Stimulated activated CD4-positive, alpha-beta T cell treated with anti-CD3 and anti-CD28 coated beads, Interleukin-4, amount 100 ng/mL, for 1 hour (primary cell): ENCODE data around the gene TARDBP.
"Not testable (repeated sequence)": the region's sequence is repeated elsewhere in the genome, so short reads cannot be mapped to it uniquely, and the experiment has no call there.

Experiments used
- DNase-seq: peaks from one replicate; pipeline ENCODE4 v3.0.0-alpha.2; 2020

The TARDBP gene

GRCh38 chr1:11061652-11062365 is 49.4 kb downstream of the TARDBP start:
- DNase-seq: no peak

DNA sequence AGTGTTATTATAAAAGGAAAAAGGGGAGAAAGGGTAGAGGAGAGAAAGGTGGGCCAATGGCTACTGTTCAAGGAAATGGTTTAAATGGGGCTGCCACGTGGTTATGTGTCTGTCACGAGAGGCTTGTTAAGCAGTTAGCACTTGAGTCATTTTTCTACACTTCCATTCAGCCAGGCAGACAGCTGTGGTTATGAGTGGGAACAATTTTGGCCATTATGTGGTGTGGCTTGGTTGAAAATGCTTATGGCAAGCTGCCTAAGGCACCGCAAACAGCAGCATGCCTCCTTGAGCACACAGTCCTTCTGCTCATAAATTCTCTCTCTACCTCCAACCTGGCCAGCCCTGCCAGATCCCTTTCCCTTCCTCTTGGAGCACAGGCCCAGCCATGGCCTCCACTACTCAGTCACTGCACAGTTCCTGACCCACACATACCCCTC is 50.5 kb downstream of the TARDBP start:
- no peak for DNase-seq

GRCh38 chr1:11063937-11064537 is 51.6 kb downstream of the TARDBP start:
- DNase-seq: not testable (repeated sequence)

DNA sequence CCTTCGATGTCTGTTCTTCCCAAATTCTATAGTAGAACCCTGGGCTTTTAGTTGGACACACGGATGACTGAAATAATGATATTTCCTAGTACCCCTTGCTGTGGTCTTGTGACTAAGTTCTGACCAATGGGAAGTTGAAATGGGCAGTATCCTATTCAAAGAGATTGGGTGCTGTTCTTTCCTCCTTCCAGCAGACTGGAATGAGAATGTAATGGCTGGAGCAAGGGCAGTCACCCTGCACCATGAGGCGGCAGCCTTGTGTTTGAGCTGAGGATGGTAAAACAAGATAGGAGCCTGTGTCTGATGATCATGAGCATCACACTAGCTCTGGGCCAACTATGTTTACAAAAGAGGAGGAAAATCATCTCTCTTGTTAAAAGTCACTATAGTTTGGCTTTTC is 52.5 kb downstream of the TARDBP start:
- DNase-seq: no peak

DNA sequence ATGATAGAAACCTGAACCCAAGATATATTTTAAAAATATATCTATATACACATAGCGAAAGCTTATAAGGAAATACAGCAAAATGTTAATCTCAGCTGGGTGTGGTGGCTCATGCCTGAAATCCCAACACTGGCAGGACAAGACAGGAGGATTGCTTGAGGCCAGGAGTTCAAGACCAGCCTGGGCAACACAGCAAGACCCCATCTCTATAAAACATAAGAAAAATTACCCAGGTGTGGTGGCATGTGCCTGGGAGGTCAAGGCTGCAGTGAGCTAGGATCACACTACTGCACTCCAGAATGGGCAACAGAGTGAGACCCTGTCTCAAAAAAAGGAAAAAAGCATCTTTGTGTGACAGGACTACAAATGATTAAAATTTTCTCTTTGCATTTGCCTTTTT is 53.3 kb downstream of the TARDBP start:
- DNase-seq: no peak

- DNase-seq: no peak
Measured at GRCh38 chr1:11067716-11068599, 55.5 kb downstream of the TARDBP start.

DNA sequence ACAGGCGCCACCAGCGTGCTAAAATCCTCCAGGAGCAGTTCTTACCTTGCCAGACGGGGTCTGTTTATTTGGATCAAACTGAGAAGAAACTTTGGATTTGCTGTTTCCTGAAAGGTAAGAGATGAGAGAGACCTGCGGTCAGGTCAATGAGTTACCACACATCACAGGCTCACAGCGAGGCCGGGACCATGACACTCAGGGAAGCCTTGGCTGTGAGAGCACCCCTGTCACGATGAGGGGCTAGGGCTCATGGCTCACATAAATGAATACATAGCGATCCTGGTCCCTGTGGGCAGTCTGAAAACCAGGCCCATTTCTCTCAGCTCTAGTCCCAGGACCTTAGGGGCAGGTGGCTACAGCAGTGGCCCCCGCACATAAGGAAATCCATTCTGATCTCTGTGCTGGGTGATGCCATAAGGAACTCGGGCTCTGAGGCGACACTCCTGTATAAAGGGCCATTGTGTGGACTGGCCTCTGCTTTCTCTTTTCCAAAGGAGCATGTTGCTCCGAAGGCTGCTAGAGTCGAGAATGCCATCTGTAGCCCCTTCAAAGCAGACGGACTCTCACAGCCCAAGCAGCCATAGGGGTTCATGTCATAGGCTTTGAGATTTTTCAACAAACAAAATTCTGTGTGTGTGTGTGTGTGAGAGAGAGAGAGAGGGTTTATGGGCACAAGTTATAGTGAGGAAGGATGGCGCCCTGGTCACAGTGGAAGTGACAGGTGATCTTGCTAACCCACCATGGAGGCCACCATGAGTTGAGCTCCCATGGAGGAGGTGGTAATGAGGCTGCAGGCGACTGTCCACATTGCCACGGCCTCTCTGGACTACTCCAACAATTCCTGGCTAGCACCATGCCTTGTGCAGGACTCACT is 56.4 kb downstream of the TARDBP start:
- DNase-seq: no peak

DNA sequence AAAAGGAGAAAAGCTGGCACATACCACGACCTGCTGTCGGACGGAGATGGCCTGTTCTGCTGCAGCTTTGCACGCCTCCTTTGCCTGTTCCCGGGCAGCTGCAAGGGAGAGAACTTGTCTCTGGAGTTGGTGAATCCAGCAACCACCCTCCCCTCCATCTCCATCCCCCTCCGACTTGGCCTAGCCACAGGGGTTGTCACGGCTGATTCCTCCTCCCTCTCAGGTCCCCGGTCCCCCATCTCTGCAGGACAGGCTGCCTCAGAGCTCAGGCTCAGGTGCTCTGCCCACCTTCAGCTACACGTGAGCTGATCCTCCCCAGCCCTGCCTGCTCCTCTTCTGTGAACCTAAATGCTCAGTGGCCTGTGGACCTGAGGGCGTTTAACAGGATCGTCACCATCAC is 58.4 kb downstream of the TARDBP start:
- no peak for DNase-seq

- DNase-seq: no peak
Measured at GRCh38 chr1:11071463-11072215, 59.2 kb downstream of the TARDBP start.

DNA sequence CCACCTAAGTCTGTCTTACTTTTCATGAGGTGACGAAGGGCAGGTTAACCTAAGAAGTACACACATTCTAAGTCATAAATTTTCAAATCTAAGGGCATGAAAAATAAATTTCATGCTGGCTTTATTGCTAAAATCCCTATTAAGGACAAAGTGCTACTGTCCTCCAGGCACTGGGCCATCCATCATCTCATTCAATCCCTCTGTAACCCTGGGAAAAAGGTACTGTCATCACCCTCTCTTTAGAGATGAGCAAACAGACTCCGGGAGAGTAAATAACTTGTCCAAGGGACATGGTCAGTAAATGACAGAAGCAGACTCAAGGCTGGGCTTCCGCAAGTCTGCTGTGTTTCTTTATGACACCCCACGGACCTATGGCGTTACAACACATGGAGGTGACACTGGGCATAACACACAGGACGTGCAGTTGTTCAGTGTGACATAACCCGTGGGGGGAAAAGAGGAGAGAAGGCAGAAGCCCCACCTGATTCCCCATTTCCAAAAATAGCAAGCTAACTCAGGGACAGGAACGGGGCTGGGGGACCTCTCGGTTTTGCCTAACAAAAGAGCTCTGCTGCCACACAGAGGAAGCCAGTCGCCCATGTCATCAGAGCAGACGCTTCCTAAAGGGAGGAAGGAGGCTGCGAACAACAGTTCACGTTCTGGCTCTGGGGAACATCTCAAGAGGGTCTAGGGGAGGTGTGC is 59.9 kb downstream of the TARDBP start:
- DNase-seq: no peak

- DNase-seq: not testable (repeated sequence)
Measured at GRCh38 chr1:11073398-11073797, 60.9 kb downstream of the TARDBP start.
